EL (cell line): ENCODE results near the gene SLC1A7.
A peak's percentile ranks its signal among the peaks of the same experiment; 100 is the strongest.

Experiments
- DNase-seq: peaks from one replicate; pipeline ENCODE4 v3.0.0-alpha.2; 2016

The SLC1A7 gene

GRCh38 chr1:53158900-53159299 lies 16.5 kb upstream of the SLC1A7 start:
- no peak for DNase-seq

- DNase-seq, result no peak
These were observed 14.3 kb upstream of the SLC1A7 start for GRCh38 chr1:53156783-53157182.

- DNase-seq, result no peak
These were observed 13.5 kb upstream of the SLC1A7 start for GRCh38 chr1:53155945-53156344.

- no peak for DNase-seq
These were observed 13.1 kb upstream of the SLC1A7 start for GRCh38 chr1:53155534-53155933.

- no peak for DNase-seq
These were observed 12.5 kb upstream of the SLC1A7 start for GRCh38 chr1:53154859-53155438.

- no peak for DNase-seq
These were observed 11.3 kb upstream of the SLC1A7 start for GRCh38 chr1:53153752-53154151.

- DNase-seq, result peak; percentile 67
These were observed 5.7 kb upstream of the SLC1A7 start for GRCh38 chr1:53148123-53148522.

GRCh38 chr1:53147174-53147573 lies 4.7 kb upstream of the SLC1A7 start:
- DNase-seq, result no peak

GRCh38 chr1:53145942-53146708 lies 3.7 kb upstream of the SLC1A7 start:
- DNase-seq, result peak; percentile 100

GRCh38 chr1:53145619-53145941 lies 3.1 kb upstream of the SLC1A7 start:
- DNase-seq, result no peak

GRCh38 chr1:53145051-53145600 lies 2.7 kb upstream of the SLC1A7 start:
- DNase-seq, result no peak

GRCh38 chr1:53144201-53144600 lies 1.8 kb upstream of the SLC1A7 start:
- no peak for DNase-seq

- no peak for DNase-seq
These were observed 1.1 kb upstream of the SLC1A7 start for GRCh38 chr1:53143527-53143926.

- no peak for DNase-seq
These were observed 867 bp downstream of the SLC1A7 start for GRCh38 chr1:53141487-53142055.

GRCh38 chr1:53140451-53140850 lies 2.0 kb downstream of the SLC1A7 start:
- DNase-seq, result no peak

- no peak for DNase-seq
These were observed 2.5 kb downstream of the SLC1A7 start for GRCh38 chr1:53139951-53140361.

- DNase-seq, result no peak
These were observed 3.2 kb downstream of the SLC1A7 start for GRCh38 chr1:53138991-53139884.

GRCh38 chr1:53137729-53138128 lies 4.7 kb downstream of the SLC1A7 start:
- no peak for DNase-seq

GRCh38 chr1:53135735-53136114 lies 6.7 kb downstream of the SLC1A7 start:
- DNase-seq, result peak; percentile 86

- no peak for DNase-seq
These were observed 7.3 kb downstream of the SLC1A7 start for GRCh38 chr1:53134961-53135734.

- no peak for DNase-seq
These were observed 8.4 kb downstream of the SLC1A7 start for GRCh38 chr1:53134042-53134485.
